NOMO-1 (cell line): ENCODE measurements around the gene IL1RAPL1.

ENCODE experiments used
- DNase-seq, 2 experiments: peaks; one replicate each; lab custom pipeline; 2025; ENCODE audit not compliant: unreplicated experiment in 2 of 2; lab: John Stamatoyannopoulos, UW

The IL1RAPL1 gene

GRCh38 chrX:29852767-29853166 lies 1265.5 kb downstream of the IL1RAPL1 start:
- DNase-seq: no peak

DNA sequence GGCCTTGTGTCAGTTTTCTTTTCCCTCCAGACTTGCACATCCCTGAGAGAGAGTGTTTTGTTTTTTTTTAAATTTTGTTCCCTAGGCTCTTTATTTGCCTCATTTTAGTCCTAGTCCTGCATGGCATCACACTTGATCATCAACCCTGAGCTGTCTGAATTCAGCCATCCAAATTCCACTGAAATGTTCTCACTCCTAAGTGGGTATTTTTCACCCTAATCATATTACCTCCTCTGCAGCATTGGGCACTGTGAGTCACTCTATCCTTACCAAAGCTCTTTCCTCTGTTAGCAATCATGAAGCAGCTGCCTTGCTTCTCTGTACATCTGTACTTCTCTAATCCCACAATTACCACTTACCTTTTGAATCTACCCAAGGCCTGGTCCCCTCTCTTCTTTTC lies 1271.5 kb downstream of the IL1RAPL1 start:
- DNase-seq: no peak

DNA sequence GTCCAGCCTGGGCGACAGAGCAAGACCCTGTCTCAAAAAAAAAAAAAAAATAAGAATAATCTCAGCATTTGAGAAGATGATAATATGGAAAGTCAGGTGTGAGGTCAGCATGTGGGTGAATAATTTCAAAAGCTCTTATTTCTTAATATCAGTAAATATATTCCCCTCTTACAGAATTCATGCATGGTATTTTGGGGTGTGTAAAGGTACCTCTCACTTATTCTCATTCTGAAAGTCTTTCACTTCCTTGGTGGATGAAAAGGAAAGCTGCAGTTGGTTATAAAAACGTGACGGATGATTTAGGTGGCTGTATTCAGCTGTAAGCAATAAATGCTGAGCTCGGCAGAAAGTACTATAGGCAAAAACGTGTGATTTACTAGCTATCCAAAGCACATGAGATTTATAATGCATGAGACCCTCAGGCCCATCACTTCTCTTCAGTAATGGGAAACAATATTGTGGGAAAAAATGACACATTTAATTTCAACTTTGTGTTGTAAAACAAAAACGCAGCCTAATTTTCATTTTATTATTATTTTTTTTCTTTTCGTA lies 1275.0 kb downstream of the IL1RAPL1 start:
- DNase-seq: no peak

DNA sequence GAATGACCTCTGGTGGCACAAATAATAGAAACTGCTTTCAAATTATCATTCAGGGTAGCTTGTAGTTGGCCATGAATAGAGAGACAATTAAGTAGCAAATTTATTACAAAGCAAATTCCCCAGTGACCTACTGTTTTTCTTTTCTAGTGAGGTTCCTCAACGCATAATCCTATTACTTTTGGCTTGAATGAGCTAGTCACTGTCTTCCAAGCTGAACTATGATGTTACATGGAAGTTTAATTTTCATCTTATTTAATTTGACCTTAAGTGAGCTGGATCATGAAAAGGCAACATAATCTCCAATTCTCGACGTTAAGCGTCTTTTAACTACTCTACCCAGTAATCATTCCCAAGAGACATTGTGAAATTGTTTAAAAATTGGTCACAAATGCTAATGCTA lies 1280.7 kb downstream of the IL1RAPL1 start:
- no peak for DNase-seq

DNA sequence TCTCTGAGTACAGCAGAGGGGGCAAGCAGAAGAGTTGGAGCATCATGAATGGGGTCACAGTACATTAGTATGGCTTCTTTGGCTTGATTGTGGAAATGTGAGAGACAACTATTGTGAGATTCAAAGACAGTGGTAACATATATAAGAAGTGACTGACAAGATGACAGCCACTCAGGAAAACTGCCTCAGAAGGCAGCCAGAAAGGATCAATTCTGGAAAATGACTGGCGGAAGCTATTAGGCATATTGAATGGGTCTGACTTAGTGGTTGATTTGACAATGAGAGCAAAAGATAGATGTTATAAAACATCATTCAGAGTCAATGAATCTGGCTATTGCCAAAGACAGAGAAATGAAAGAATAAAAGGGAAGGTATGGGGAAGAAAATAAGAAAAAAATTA lies 1282.6 kb downstream of the IL1RAPL1 start:
- DNase-seq: no peak

DNA sequence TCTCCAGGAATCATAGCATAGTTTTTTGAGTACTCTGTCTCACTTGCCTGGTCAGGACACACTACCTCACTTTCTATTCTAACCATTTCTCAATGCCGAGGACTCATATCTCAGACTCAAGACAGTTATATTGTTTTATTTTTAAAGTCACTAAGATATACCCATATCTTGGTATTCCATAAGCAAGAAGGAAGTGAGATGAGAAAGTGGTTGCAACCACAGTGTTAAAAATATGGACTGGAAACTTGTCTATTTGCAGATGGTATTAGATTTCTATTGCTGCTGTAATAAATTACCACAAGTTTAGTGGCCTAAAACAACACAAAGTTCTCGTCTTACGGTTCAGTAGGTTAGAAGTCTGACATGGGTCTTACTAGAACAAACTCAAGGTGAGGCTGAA lies 1283.4 kb downstream of the IL1RAPL1 start:
- no peak for DNase-seq

- no peak for DNase-seq
Observed at GRCh38 chrX:29872831-29873230, 1285.6 kb downstream of the IL1RAPL1 start.

DNA sequence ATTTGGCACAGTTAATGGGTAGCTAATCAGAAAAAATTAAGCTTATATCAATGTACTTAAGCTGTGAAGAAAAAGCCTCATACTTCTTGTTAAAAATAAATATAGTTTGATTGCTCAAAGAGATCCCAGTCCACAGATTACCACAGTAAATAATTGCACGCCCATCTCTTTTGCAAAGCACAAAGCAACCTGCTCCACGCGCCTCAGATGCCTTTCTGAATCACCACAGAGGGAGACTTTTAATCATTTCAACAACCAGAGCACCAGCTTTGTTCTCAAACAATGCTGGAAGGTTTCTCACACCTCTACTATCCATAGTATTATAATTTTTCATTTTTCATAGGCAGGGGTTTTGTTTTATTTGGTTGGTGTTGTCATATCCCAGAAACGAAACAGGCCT lies 1289.5 kb downstream of the IL1RAPL1 start:
- no peak for DNase-seq

GRCh38 chrX:29880977-29881376 lies 1293.7 kb downstream of the IL1RAPL1 start:
- DNase-seq: no peak

- DNase-seq: no peak
Observed at GRCh38 chrX:29890004-29890403, 1302.8 kb downstream of the IL1RAPL1 start.

- no peak for DNase-seq
Observed at GRCh38 chrX:29890646-29891200, 1303.5 kb downstream of the IL1RAPL1 start.

- DNase-seq: no peak
Observed at GRCh38 chrX:29902004-29902403, 1314.8 kb downstream of the IL1RAPL1 start.

- DNase-seq: no peak
Observed at GRCh38 chrX:29903360-29903759, 1316.1 kb downstream of the IL1RAPL1 start.

- no peak for DNase-seq
Observed at GRCh38 chrX:29911673-29912072, 1324.4 kb downstream of the IL1RAPL1 start.

GRCh38 chrX:29913647-29914046 lies 1326.4 kb downstream of the IL1RAPL1 start:
- no peak for DNase-seq

- no peak for DNase-seq
Observed at GRCh38 chrX:29922607-29923006, 1335.4 kb downstream of the IL1RAPL1 start.

GRCh38 chrX:29926056-29926455 lies 1338.8 kb downstream of the IL1RAPL1 start:
- DNase-seq: no peak

- DNase-seq: no peak
Observed at GRCh38 chrX:29926659-29927058, 1339.4 kb downstream of the IL1RAPL1 start.

DNA sequence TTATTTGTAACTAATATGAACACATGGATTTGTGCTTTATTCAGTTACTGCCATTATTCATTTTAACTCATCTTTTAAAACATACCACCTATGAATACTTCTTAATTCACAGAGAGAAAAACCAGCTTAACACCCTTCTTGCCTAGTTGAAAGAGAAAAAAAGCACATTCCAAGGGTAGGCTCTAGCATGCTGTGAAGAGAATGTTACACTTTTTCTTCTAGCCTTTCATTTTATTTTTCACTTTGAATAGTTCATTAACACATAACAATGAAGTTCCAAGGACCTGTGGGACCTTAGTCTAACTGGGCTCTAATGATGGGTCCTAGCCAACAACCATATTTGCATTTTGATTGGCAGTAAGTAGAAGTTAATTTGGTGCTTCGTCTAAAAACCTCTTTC lies 1348.2 kb downstream of the IL1RAPL1 start:
- DNase-seq: no peak

GRCh38 chrX:29940750-29941149 lies 1353.5 kb downstream of the IL1RAPL1 start:
- no peak for DNase-seq

DNA sequence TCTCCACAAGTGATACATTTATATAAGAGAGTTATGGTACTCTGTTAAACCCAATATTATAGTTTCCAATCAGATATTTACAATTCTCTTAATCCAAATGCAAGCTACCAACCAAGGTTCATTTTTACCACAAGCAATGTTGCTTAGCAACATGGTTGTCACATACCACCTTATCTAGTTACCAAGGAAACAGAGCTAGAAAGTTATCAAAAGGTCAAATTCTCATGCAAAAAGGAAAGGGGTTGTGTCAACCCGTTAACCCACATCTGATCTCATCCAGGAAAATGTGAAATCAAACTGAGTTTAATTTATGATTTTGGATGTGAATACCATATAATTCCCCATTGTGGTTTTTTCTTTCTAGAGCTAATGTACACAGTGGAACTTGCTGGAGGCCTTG lies 1354.0 kb downstream of the IL1RAPL1 start:
- DNase-seq: no peak

DNA sequence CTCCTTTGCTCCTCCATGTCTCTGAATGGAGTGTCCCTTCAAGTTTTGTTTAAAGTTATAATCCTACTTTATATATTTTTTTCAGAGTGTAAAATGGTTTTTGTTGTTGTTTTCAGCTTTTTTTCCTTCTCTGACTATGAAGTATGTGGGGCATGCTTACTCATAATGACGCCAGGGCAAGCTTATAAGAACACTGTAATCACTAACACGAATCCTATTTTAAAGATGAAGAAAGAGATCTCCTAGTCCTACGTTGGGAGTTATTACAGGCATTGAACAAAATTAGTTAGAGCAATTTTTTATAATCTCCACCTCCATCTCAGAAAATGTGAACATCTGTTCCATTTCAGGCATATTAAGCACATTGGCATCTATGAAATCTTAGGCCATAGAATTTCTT lies 1360.0 kb downstream of the IL1RAPL1 start:
- no peak for DNase-seq

DNA sequence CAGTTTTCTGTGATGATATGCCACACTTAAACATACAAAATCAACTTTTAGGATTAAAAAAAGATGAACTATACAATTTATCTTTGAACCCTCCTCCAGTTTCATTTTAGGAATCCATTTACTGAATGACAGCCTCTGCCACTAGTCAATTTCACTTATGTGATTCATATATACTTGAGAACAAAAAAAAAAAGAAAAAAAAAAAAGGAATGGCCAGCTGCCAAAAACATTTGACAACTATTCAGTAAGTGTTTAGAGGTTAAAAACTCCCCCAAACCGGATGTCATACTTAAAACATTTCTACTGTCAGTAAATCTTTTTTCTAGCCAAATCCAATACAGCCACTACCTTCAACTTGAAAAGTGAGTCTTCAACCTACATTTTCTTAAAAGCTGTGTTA lies 1361.4 kb downstream of the IL1RAPL1 start:
- no peak for DNase-seq
